ENCODE measurements around the gene CHST1.
A peak's percentile ranks its signal among the peaks of the same experiment; 100 is the strongest.

The CHST1 gene

GRCh38 chr11:45662665-45663485 is 2.5 kb downstream of the CHST1 start:
- DNase-seq (ENCODE audit: extremely low read depth, low read depth): peak; percentile 53
- no peak for TF ChIP-seq CTCF (IDR thresholded peaks at IDR 0.05; ENCODE audit: low read depth, low read length)

GRCh38 chr11:45662096-45662664 is 3.2 kb downstream of the CHST1 start:
- no peak for DNase-seq (ENCODE audit: extremely low read depth, low read depth)
- TF ChIP-seq CTCF (IDR thresholded peaks at IDR 0.05; ENCODE audit: low read depth, low read length): no peak

GRCh38 chr11:45661439-45662055 is 3.9 kb downstream of the CHST1 start:
- DNase-seq (ENCODE audit: extremely low read depth, low read depth): no peak
- no peak for TF ChIP-seq CTCF (IDR thresholded peaks at IDR 0.05; ENCODE audit: low read depth, low read length)

GRCh38 chr11:45660729-45661438 is 4.5 kb downstream of the CHST1 start:
- DNase-seq (ENCODE audit: extremely low read depth, low read depth): no peak
- TF ChIP-seq CTCF (IDR thresholded peaks at IDR 0.05; ENCODE audit: low read depth, low read length): no peak

GRCh38 chr11:45659818-45660160 is 5.6 kb downstream of the CHST1 start:
- no peak for TF ChIP-seq CTCF (IDR thresholded peaks at IDR 0.05; ENCODE audit: low read depth, low read length)
- no peak for DNase-seq (ENCODE audit: extremely low read depth, low read depth)

- TF ChIP-seq CTCF (IDR thresholded peaks at IDR 0.05; ENCODE audit: low read depth, low read length): no peak
- DNase-seq (ENCODE audit: extremely low read depth, low read depth): no peak
These were observed 6.2 kb downstream of the CHST1 start for GRCh38 chr11:45659031-45659817.
